AG10803 (cell line): ENCODE results near the gene DOCK8.
"Not testable (repeated sequence)": the region's sequence is repeated elsewhere in the genome, so short reads cannot be mapped to it uniquely, and the experiment has no call there.

Experiments used
- DNase-seq: peaks from one replicate; pipeline ENCODE4 v3.0.0; 2010; ENCODE audit warnings: low read depth
- H3K4me3 ChIP-seq: 2 replicates; pipeline ENCODE4 v1.5.1; 2011; ENCODE audit warnings: mild to moderate bottlenecking, low read length, control low read depth
- TF ChIP-seq, protein P1 (sequence below): conservative IDR thresholded peaks from 2 replicates; pipeline ENCODE4 v1.5.1; 2011; ENCODE audit warnings: mild to moderate bottlenecking, low read length, control low read depth, inconsistent platforms

The DOCK8 gene

GRCh38 chr9:404234-404633 is 189.6 kb downstream of the DOCK8 start:
- no peak overlapping the region for H3K4me3 ChIP-seq
- TF ChIP-seq, protein P1, sequence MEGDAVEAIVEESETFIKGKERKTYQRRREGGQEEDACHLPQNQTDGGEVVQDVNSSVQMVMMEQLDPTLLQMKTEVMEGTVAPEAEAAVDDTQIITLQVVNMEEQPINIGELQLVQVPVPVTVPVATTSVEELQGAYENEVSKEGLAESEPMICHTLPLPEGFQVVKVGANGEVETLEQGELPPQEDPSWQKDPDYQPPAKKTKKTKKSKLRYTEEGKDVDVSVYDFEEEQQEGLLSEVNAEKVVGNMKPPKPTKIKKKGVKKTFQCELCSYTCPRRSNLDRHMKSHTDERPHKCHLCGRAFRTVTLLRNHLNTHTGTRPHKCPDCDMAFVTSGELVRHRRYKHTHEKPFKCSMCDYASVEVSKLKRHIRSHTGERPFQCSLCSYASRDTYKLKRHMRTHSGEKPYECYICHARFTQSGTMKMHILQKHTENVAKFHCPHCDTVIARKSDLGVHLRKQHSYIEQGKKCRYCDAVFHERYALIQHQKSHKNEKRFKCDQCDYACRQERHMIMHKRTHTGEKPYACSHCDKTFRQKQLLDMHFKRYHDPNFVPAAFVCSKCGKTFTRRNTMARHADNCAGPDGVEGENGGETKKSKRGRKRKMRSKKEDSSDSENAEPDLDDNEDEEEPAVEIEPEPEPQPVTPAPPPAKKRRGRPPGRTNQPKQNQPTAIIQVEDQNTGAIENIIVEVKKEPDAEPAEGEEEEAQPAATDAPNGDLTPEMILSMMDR: no peak
- DNase-seq: no peak

DNA sequence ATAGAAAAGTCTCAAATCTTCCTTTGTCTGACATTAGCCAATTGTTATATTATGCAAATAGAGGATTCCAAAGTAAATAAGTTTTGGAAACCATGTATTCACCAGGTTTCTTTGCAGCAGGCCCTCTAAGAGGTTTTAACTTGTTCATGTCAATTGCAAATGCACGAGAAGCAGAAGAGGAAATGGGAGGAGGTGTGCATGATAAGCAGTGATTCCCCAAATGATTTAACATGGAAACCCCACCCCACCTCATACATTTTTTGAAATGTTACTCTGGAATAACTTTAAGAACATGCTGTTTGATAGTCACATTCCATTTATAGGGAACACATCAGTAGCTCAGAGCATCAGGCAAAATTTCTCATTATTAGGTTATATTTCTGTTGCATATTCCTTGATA is 190.7 kb downstream of the DOCK8 start:
- TF ChIP-seq, protein P1: no peak
- no peak for DNase-seq
- no peak overlapping the region for H3K4me3 ChIP-seq

DNA sequence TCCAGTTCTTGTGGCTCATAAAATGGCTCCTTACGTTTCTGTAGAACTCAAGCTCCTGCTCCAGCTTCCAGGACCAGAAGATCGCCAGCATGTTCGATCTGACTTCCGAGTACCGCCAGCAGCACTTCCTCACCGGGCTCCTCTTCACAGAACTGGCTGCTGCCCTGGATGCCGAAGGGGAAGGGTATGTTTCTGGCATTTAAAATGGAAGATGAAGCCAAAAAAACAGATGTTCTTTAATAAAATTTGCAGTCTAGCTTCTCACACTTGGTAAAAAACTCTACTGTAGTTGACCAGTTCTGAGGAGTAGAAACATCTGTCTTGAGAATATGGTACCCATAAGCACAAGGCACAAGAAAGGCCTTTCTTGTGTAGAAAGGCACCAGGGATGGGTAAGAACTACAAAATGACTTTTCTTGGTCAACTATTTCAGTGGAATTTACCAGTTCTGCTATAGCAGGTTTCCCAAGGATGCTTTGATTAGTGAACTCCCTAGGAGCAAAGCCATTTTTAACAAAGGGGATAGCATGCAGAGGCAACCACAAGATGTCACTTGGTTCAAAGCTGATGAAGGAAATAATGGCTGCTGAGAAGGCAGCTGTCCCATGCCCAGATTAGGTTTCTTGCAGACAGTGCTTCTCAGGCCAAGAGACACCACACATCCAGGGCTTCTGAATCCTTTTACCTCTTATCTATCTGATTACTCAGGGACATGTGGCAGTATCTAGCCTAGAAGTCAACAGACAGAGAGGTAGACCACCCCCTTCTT is 192.4 kb downstream of the DOCK8 start:
- DNase-seq: no peak
- H3K4me3 ChIP-seq: no peak overlapping the region
- TF ChIP-seq, protein P1: no peak

DNA sequence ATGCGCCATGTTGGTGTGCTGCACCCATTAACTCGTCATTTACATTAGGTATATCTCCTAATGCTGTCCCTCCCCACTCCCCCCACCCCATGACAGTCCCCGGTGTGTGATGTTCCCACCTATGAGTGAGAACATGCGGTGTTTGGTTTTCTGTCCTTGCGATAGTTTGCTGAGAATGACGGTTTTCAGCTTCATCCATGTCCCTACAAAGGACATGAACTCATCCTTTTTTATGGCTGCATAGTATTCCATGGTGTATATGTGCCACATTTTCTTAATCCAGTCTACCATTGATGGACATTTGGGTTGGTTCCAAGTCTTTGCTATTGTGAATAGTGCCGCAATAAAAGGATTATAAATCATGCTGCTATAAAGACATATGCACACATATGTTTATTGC is 195.0 kb downstream of the DOCK8 start:
- DNase-seq, H3K4me3 ChIP-seq: not testable (repeated sequence)

- H3K4me3 ChIP-seq: no peak overlapping the region
- no peak for DNase-seq
- TF ChIP-seq, protein P1: no peak
Observed at GRCh38 chr9:414595-414994, 199.9 kb downstream of the DOCK8 start.

DNA sequence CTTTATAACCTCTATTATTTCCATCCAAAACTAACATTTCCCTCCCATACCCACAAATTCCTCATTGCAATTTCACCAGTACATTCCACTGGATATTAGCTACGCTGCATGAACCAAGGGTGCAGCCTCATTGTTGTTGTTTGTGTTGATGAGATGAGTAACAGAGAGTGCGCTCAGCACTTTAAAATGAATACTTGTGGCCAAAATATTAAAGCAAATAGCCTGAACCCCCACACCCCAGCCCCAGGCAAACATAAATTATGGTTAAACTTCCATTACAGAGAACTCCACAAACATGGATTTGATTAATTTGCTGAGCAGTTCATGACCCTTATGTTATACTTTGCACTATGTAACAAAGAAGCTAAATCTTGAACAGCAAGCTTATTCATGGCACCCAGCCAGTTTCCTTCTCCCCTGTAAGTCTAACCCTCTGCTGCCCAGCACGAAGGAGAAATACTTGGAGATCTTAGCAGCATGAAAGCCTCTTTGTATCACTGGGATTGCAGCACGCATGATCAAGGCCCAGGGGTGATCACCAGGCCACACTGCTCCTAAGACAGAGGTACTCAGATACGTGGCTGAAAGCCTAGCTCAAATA is 205.0 kb downstream of the DOCK8 start:
- TF ChIP-seq, protein P1: no peak
- peak; percentile 50 for DNase-seq
- no peak overlapping the region for H3K4me3 ChIP-seq

DNA sequence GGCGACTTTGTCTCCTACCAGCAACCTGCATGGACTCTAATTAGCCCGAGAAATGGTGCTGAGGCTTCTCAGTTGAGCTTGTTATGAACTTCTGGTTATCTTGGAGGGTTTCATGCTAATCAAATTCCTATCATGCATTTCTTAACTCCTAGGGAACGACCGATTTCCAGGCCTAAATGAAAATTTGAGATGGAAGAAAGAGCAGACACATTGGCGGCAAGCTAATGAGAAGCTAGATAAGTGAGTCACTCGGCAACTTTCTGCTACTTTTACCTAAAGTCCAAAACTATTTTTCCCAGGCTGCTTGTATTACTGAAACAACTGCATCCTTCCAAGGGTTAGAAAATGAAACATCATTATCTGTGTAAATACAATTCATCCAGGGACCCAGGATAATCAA is 207.2 kb downstream of the DOCK8 start:
- H3K4me3 ChIP-seq: no peak overlapping the region
- DNase-seq: no peak
- TF ChIP-seq, protein P1: no peak
